ENCODE measurements around the gene ADAM23. TPM values are rescaled to one million over a fixed set of nuclear protein-coding genes. Genes with fewer than 3 reads are reported as not detected.
A peak's percentile ranks its signal among the peaks of the same experiment; 100 is the strongest.

Gene ADAM23
- total RNA-seq, 2 donors from 2014 or later, result 4.5 to 6.4 TPM

DNA sequence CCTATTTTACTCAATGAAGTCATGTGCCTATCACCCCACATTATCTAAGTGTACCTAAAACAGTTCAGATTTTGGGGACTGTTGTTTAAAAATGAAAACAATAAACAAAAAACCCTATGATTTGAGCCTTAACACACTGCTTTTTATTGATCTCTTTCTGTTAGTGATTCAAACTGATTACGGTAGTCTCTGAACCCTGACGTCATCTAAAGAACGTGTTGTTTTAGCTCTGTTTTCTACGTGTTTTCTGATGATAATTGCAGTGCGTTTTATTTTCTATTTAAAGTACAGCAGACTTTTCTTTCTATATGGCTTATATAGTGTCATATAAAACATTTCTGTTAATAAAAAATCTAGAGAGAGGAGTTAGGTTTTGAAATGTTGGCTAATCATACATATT is 105.1 kb downstream of the ADAM23 start:
- H3K36me3 ChIP-seq, result no peaks in the 10 kb centered on the region
- H3K9me3 ChIP-seq, result no peaks in the 10 kb centered on the region
- no peak overlapping the region for H3K4me3 ChIP-seq
- DNase-seq (ENCODE audit: low spot score), result no peak
- H3K27me3 ChIP-seq (replicated peaks; ENCODE audit: insufficient read depth), result no peaks in the 10 kb centered on the region
- H3K4me1 ChIP-seq (ENCODE audit: control insufficient read depth in 1 of 2, low read depth in 2 of 2), result no peaks in the 10 kb centered on the region
- TF ChIP-seq, protein P1, sequence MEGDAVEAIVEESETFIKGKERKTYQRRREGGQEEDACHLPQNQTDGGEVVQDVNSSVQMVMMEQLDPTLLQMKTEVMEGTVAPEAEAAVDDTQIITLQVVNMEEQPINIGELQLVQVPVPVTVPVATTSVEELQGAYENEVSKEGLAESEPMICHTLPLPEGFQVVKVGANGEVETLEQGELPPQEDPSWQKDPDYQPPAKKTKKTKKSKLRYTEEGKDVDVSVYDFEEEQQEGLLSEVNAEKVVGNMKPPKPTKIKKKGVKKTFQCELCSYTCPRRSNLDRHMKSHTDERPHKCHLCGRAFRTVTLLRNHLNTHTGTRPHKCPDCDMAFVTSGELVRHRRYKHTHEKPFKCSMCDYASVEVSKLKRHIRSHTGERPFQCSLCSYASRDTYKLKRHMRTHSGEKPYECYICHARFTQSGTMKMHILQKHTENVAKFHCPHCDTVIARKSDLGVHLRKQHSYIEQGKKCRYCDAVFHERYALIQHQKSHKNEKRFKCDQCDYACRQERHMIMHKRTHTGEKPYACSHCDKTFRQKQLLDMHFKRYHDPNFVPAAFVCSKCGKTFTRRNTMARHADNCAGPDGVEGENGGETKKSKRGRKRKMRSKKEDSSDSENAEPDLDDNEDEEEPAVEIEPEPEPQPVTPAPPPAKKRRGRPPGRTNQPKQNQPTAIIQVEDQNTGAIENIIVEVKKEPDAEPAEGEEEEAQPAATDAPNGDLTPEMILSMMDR (IDR thresholded peaks at IDR 0.05), result no peak
- H3K27ac ChIP-seq, result no peak overlapping the region
- ATAC-seq (ENCODE audit: insufficient number of reproducible peaks, low FRiP score, low read depth), result no peak

- Histone ChIP-seq H3K36me3 (no peaks in the 10 kb centered on the region), H3K4me1 (ENCODE audit: control insufficient read depth in 1 of 2, low read depth in 2 of 2) (peaks cover 7 to 9% of the 10 kb centered on the region in 2 donors), H3K9me3 (no peaks in the 10 kb centered on the region), H3K4me3 (no peak overlapping the region), H3K27ac (no peak overlapping the region), H3K27me3 (replicated peaks; ENCODE audit: insufficient read depth) (no peaks in the 10 kb centered on the region)
- TF ChIP-seq, protein P1 (IDR thresholded peaks at IDR 0.05), result no peak
- DNase-seq (ENCODE audit: low spot score) (no peak), ATAC-seq (ENCODE audit: insufficient number of reproducible peaks, low FRiP score, low read depth) (no peak)
Observed at GRCh38 chr2:206555721-206556120, 112.4 kb downstream of the ADAM23 start.

GRCh38 chr2:206556357-206556949 is 113.1 kb downstream of the ADAM23 start:
- peaks cover 7 to 9% of the 10 kb centered on the region in 2 donors for H3K4me1 ChIP-seq (ENCODE audit: control insufficient read depth in 1 of 2, low read depth in 2 of 2)
- ATAC-seq (ENCODE audit: insufficient number of reproducible peaks, low FRiP score, low read depth) (no peak), DNase-seq (ENCODE audit: low spot score) (no peak)
- no peaks in the 10 kb centered on the region for H3K27me3 ChIP-seq (replicated peaks; ENCODE audit: insufficient read depth)
- H3K36me3 ChIP-seq, result no peaks in the 10 kb centered on the region
- H3K27ac ChIP-seq, result no peak overlapping the region
- TF ChIP-seq, protein P1 (IDR thresholded peaks at IDR 0.05), result peak; percentile 23
- no peak overlapping the region for H3K4me3 ChIP-seq
- H3K9me3 ChIP-seq, result no peaks in the 10 kb centered on the region

DNA sequence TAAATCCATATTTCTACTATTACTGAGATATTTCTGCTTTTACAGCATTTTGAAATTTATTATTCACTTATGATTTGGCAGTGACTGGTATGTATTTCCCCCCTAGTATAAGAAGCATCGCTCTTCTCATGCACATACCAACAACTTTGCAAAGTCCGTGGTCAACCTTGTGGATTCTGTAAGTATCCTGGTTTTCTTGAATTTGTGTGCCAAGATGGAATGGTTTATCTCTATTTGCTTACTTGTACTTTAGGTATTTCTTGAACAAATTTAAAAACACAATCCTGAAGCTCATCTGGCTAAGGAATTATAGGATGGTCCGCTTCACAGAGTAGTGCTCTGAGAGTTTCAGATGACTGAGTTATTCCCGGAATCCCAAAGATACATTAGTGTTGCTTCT is 114.0 kb downstream of the ADAM23 start:
- H3K27ac ChIP-seq, result no peak overlapping the region
- H3K4me3 ChIP-seq, result no peak overlapping the region
- ATAC-seq (ENCODE audit: insufficient number of reproducible peaks, low FRiP score, low read depth) (no peak), DNase-seq (ENCODE audit: low spot score) (no peak)
- TF ChIP-seq, protein P1 (IDR thresholded peaks at IDR 0.05), result no peak
- peaks cover 7 to 9% of the 10 kb centered on the region in 2 donors for H3K4me1 ChIP-seq (ENCODE audit: control insufficient read depth in 1 of 2, low read depth in 2 of 2)
- H3K36me3 ChIP-seq, result no peaks in the 10 kb centered on the region
- no peaks in the 10 kb centered on the region for H3K27me3 ChIP-seq (replicated peaks; ENCODE audit: insufficient read depth)
- H3K9me3 ChIP-seq, result no peaks in the 10 kb centered on the region

GRCh38 chr2:206558492-206558891 is 115.2 kb downstream of the ADAM23 start:
- ATAC-seq (ENCODE audit: insufficient number of reproducible peaks, low FRiP score, low read depth) (no peak), DNase-seq (ENCODE audit: low spot score) (no peak)
- TF ChIP-seq, protein P1 (IDR thresholded peaks at IDR 0.05), result no peak
- peaks cover 7 to 9% of the 10 kb centered on the region in 2 donors for H3K4me1 ChIP-seq (ENCODE audit: control insufficient read depth in 1 of 2, low read depth in 2 of 2)
- H3K27ac ChIP-seq, result no peak overlapping the region
- no peaks in the 10 kb centered on the region for H3K36me3 ChIP-seq
- H3K9me3 ChIP-seq, result no peaks in the 10 kb centered on the region
- H3K27me3 ChIP-seq (replicated peaks; ENCODE audit: insufficient read depth), result no peaks in the 10 kb centered on the region
- no peak overlapping the region for H3K4me3 ChIP-seq

All from thoracic aorta (tissue), 2 donors.